Tibial nerve (tissue), 4 donors: ENCODE measurements around the gene PTPRD. TPM values are rescaled to one million over a fixed set of nuclear protein-coding genes. Genes with fewer than 3 reads are reported as not detected.

ENCODE experiments used
- DNase-seq, 2 donors: peaks; one replicate each; pipeline ENCODE4 v3.0.0-alpha.2; 2019; ENCODE audit warnings: low spot score in 2 of 2
- H3K27ac ChIP-seq, 4 donors: fragments of 200-600 bp; sonication (generic) in 3 of 4; one replicate each; pipeline ENCODE4 v1.5.1; 2017 to 2019; ENCODE audit warnings: mild to moderate bottlenecking in 1 of 4
- H3K27me3 ChIP-seq, 2 donors: fragments of 200-600 bp; sonication (generic) in 1 of 2; one replicate each; pipeline versions ENCODE4 v1.5.1 to v1.6.0; 2017 to 2019
- H3K36me3 ChIP-seq, 3 donors: fragments of 200-600 bp; sonication (generic); one replicate each; pipeline ENCODE4 v1.5.1; 2018 to 2019
- H3K4me1 ChIP-seq, 4 donors: fragments of 200-600 bp; sonication (generic) in 3 of 4; one replicate each; pipeline ENCODE4 v1.5.1; 2017 to 2019
- H3K4me3 ChIP-seq, 4 donors: fragments of 200-600 bp; sonication (generic) in 3 of 4; one replicate each; pipeline ENCODE4 v1.5.1; 2017 to 2019; ENCODE audit warnings: mild to moderate bottlenecking in 1 of 4, moderate library complexity in 1 of 4
- H3K9me3 ChIP-seq, 4 donors: fragments of 200-600 bp; sonication (generic) in 3 of 4; one replicate each; pipeline ENCODE4 v1.5.1; 2017 to 2019
- CTCF ChIP-seq, 5 experiments: fragments of 200-600 bp in 3 of 5; fragments of 450-650 bp in 2 of 5; sonication (generic) in 3 of 5; IDR thresholded peaks; one replicate each; pipeline ENCODE4 v1.5.1; 2016 to 2019; ENCODE audit warnings: antibody characterized with exemption in 5 of 5, mild to moderate bottlenecking in 3 of 5, moderate library complexity in 2 of 5
- EP300 ChIP-seq, 2 donors: sonication (generic); formaldehyde crosslinking; IDR thresholded peaks; one replicate each; pipeline ENCODE4 v1.6.1; 2017; ENCODE audit warnings: antibody characterized with exemption in 2 of 2, mild to moderate bottlenecking in 1 of 2
- POLR2A ChIP-seq, 2 donors: fragments of 450-650 bp; IDR thresholded peaks; one replicate each; pipeline ENCODE4 v1.6.1; 2017; ENCODE audit warnings: antibody characterized with exemption in 2 of 2, mild to moderate bottlenecking in 2 of 2, moderate library complexity in 2 of 2
- WGBS, 2 donors: methylation state at CpG; one replicate each; pipeline ENCODE4 v1.1.5; 2018; 5-methylcytosine and 5-hydroxymethylcytosine counted together
- total RNA-seq, 4 donors: library from RNA; depleted of rRNA; stranded (reverse); fragments of >200 nt; gene quantifications; one replicate each; pipeline ENCODE4 v1.1.0, GENCODE V29; 2016

Gene PTPRD
- total RNA-seq, 4 donors from 2014 or later: 1.7 to 13.2 (median 5.1) TPM

DNA sequence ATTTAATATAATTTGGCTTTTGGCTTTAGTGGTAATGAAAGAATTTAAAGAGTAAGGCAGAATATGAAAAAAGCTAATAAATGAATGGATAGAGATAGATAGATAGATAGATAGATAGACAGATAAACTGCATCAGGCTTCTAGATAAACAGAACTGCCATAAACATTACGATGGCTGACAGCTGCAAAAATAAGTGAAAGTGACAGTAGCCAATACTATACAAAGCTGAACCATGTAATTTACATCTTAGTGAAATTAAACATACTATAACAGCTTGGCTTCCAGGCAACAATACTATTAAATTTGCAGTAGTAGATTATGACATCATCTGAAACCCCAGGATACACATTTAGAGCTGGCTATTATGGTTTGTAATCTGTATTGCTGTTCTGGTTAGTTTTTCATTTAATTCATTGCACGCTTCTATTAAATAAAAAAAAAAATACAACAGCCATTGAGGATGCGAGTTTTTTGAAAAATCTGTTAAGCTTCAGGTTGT is 1354.8 kb downstream of the PTPRD start:
- Histone ChIP-seq H3K27me3 (no peaks in the 10 kb centered on the region), H3K27ac (no peak overlapping the region), H3K36me3 (no peaks in the 10 kb centered on the region), H3K4me1 (no peaks in the 10 kb centered on the region), H3K4me3 (no peak overlapping the region), H3K9me3 (no peaks in the 10 kb centered on the region)
- TF ChIP-seq EP300 (IDR thresholded peaks at IDR 0.05) (no peak), POLR2A (IDR thresholded peaks at IDR 0.05) (no peak), CTCF (IDR thresholded peaks at IDR 0.05) (no peak)
- no peak for DNase-seq
- 78 to 86% methylated on average over 3 of the region's 3 CpGs for WGBS, 2 donors

DNA sequence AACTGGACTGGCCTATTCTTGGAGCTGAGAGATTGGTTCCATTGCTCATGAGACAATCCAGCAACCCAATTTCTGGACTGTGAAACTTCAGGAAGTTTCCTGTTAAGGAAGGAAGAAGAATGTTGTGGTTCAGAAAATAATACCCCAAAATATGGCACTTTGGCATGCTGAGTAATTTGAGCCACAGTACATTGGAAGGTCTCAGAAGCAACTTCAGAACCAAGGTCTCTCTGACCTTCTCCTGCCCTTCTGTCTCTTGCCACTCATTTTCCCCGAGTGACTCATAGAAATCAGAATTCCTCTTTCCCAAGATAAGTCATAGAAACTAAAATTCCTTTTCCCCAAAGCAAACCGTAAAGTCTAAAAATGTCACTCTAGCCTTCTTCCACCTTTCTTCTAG is 1366.1 kb downstream of the PTPRD start:
- no peak overlapping the region for H3K27ac ChIP-seq
- no peak overlapping the region for H3K4me3 ChIP-seq
- no peak for DNase-seq
- H3K4me1 ChIP-seq: no peaks in the 10 kb centered on the region
- no peaks in the 10 kb centered on the region for H3K36me3 ChIP-seq
- no peaks in the 10 kb centered on the region for H3K9me3 ChIP-seq
- TF ChIP-seq POLR2A (IDR thresholded peaks at IDR 0.05) (no peak), CTCF (IDR thresholded peaks at IDR 0.05) (no peak), EP300 (IDR thresholded peaks at IDR 0.05) (no peak)
- 47 to 81% methylated on average over 2 of the region's 2 CpGs for WGBS, 2 donors
- H3K27me3 ChIP-seq: no peaks in the 10 kb centered on the region

- Histone ChIP-seq H3K27me3 (no peaks in the 10 kb centered on the region), H3K4me1 (no peaks in the 10 kb centered on the region), H3K36me3 (no peaks in the 10 kb centered on the region), H3K27ac (no peak overlapping the region), H3K4me3 (no peak overlapping the region), H3K9me3 (peaks cover 0 to 6% (median 0%) of the 10 kb centered on the region in 4 donors)
- no peak for DNase-seq
- TF ChIP-seq EP300 (IDR thresholded peaks at IDR 0.05) (no peak), POLR2A (IDR thresholded peaks at IDR 0.05) (no peak), CTCF (IDR thresholded peaks at IDR 0.05) (no peak)
These were observed 1380.9 kb downstream of the PTPRD start for GRCh38 chr9:9231946-9232345.

DNA sequence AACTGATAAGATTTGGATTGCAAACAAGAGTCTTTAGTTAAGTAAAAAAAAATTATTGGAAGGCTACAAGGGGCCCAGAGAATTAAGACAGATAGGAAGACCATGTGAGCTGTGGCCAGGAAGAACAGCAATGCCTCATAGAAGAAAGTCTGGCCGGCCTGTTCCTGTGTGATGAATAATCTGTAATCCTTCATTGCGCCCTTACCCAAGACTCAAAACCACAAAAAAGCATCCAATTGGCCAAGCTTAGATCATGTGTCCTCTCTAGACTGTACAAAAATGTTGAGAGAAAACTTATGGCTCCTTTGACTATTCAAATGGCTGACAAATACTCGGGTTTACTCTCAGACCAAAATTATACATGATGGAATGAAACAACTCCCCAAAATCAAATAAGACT is 1383.5 kb downstream of the PTPRD start:
- TF ChIP-seq EP300 (IDR thresholded peaks at IDR 0.05) (no peak), POLR2A (IDR thresholded peaks at IDR 0.05) (no peak), CTCF (IDR thresholded peaks at IDR 0.05) (no peak)
- Histone ChIP-seq H3K27ac (no peak overlapping the region), H3K4me1 (no peaks in the 10 kb centered on the region), H3K4me3 (no peak overlapping the region), H3K27me3 (no peaks in the 10 kb centered on the region), H3K9me3 (peaks cover 0 to 6% (median 0%) of the 10 kb centered on the region in 4 donors), H3K36me3 (no peaks in the 10 kb centered on the region)
- 87 to 91% methylated on average over 3 of the region's 3 CpGs for WGBS, 2 donors
- no peak for DNase-seq

DNA sequence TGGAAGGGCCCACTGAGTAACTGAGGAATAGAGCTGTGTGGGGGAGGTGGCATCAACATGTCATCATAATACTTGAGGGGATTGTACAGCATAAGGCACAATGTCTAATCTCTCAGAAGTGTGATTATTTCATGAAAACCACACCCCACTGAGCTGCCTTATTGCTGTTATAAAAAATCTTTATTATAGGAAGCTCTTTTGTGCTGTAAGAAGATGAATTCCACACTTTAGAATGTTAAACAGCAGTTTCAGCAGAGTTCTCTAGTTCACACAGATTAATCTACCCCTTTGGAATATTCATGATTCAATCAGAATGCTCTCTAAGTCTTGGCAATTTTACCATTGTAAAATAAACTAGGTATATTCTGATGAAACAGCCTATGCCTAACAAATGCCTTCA is 1389.6 kb downstream of the PTPRD start:
- no peak for DNase-seq
- no peak overlapping the region for H3K27ac ChIP-seq
- no peak for TF ChIP-seq POLR2A (IDR thresholded peaks at IDR 0.05)
- no peak for TF ChIP-seq CTCF (IDR thresholded peaks at IDR 0.05)
- no peak for TF ChIP-seq EP300 (IDR thresholded peaks at IDR 0.05)
- H3K4me3 ChIP-seq: no peak overlapping the region
- no peaks in the 10 kb centered on the region for H3K36me3 ChIP-seq
- H3K27me3 ChIP-seq: no peaks in the 10 kb centered on the region
- no peaks in the 10 kb centered on the region for H3K9me3 ChIP-seq
- no peaks in the 10 kb centered on the region for H3K4me1 ChIP-seq
